ENCODE data around the gene ANO1. TPM values are rescaled to one million over a fixed set of nuclear protein-coding genes. Genes with fewer than 3 reads are reported as not detected.

The ANO1 gene
- total RNA-seq, 2 donors from 2014 or later, result 34.6 to 43.9 TPM

- TF ChIP-seq POLR2A (IDR thresholded peaks at IDR 0.05) (no peak), CTCF (IDR thresholded peaks at IDR 0.05) (no peak), POLR2AphosphoS5 (IDR thresholded peaks at IDR 0.05) (no peak)
- peaks cover 6% of the 10 kb centered on the region for H3K4me1 ChIP-seq (replicated peaks)
- no peaks in the 10 kb centered on the region for H3K9me3 ChIP-seq
- WGBS, result 95% methylated on average over 19 of the region's 19 CpGs
- H3K36me3 ChIP-seq, result no peaks in the 10 kb centered on the region
- DNase-seq (ENCODE audit: low spot score), result no peak
- H3K27ac ChIP-seq, result no peak overlapping the region
- intact Hi-C loops (cut with DNase I), result no loop called here
- no peaks in the 10 kb centered on the region for H3K27me3 ChIP-seq (replicated peaks; ENCODE audit: insufficient read depth)
- H3K4me3 ChIP-seq, result no peak overlapping the region
Measured at GRCh38 chr11:70131606-70132190, 53.6 kb downstream of the ANO1 start.

- TF ChIP-seq POLR2A (IDR thresholded peaks at IDR 0.05), result no peak
- TF ChIP-seq POLR2AphosphoS5 (IDR thresholded peaks at IDR 0.05), result no peak
- TF ChIP-seq CTCF (IDR thresholded peaks at IDR 0.05), result no peak
- Histone ChIP-seq H3K4me3 (no peak overlapping the region), H3K36me3 (no peaks in the 10 kb centered on the region), H3K9me3 (no peaks in the 10 kb centered on the region), H3K4me1 (replicated peaks) (peaks cover 6% of the 10 kb centered on the region), H3K27me3 (replicated peaks; ENCODE audit: insufficient read depth) (no peaks in the 10 kb centered on the region), H3K27ac (no peak overlapping the region)
- intact Hi-C loops (cut with DNase I), result no loop called here
- 95% methylated on average over 6 of the region's 6 CpGs for WGBS
- DNase-seq (ENCODE audit: low spot score), result no peak
Measured at GRCh38 chr11:70132641-70133040, 54.5 kb downstream of the ANO1 start.

- H3K9me3 ChIP-seq, result no peaks in the 10 kb centered on the region
- no peaks in the 10 kb centered on the region for H3K36me3 ChIP-seq
- 87% methylated on average over 16 of the region's 16 CpGs for WGBS
- H3K4me1 ChIP-seq (replicated peaks), result no peaks in the 10 kb centered on the region
- no peak overlapping the region for H3K27ac ChIP-seq
- intact Hi-C loops (cut with DNase I), result no loop called here
- no peak for DNase-seq (ENCODE audit: low spot score)
- H3K27me3 ChIP-seq (replicated peaks; ENCODE audit: insufficient read depth), result no peaks in the 10 kb centered on the region
- H3K4me3 ChIP-seq, result no peak overlapping the region
- no peak for TF ChIP-seq POLR2AphosphoS5 (IDR thresholded peaks at IDR 0.05)
- no peak for TF ChIP-seq POLR2A (IDR thresholded peaks at IDR 0.05)
- TF ChIP-seq CTCF (IDR thresholded peaks at IDR 0.05), result no peak
Measured at GRCh38 chr11:70133771-70134335, 55.7 kb downstream of the ANO1 start.

GRCh38 chr11:70134490-70134889, 56.4 kb downstream of the ANO1 start:
- intact Hi-C loops (cut with DNase I), result no loop called here
- no peaks in the 10 kb centered on the region for H3K27me3 ChIP-seq (replicated peaks; ENCODE audit: insufficient read depth)
- peak overlapping the region in 1 of 2 donors; percentile 45 for H3K27ac ChIP-seq
- no peaks in the 10 kb centered on the region for H3K9me3 ChIP-seq
- no peak for DNase-seq (ENCODE audit: low spot score)
- H3K4me1 ChIP-seq (replicated peaks), result no peaks in the 10 kb centered on the region
- H3K4me3 ChIP-seq, result no peak overlapping the region
- TF ChIP-seq POLR2A (IDR thresholded peaks at IDR 0.05) (no peak), POLR2AphosphoS5 (IDR thresholded peaks at IDR 0.05) (no peak), CTCF (IDR thresholded peaks at IDR 0.05) (no peak)
- WGBS, result 84% methylated on average over 14 of the region's 14 CpGs
- H3K36me3 ChIP-seq, result no peaks in the 10 kb centered on the region

GRCh38 chr11:70135142-70135541, 57.0 kb downstream of the ANO1 start:
- no peaks in the 10 kb centered on the region for H3K9me3 ChIP-seq
- no peaks in the 10 kb centered on the region for H3K27me3 ChIP-seq (replicated peaks; ENCODE audit: insufficient read depth)
- TF ChIP-seq POLR2A (IDR thresholded peaks at IDR 0.05) (no peak), POLR2AphosphoS5 (IDR thresholded peaks at IDR 0.05) (no peak), CTCF (IDR thresholded peaks at IDR 0.05) (no peak)
- no peak overlapping the region for H3K4me3 ChIP-seq
- no peaks in the 10 kb centered on the region for H3K36me3 ChIP-seq
- 60% methylated on average over 8 of the region's 8 CpGs for WGBS
- H3K27ac ChIP-seq, result peak overlapping the region; percentile 42 to 45
- intact Hi-C loops (cut with DNase I), result no loop called here
- DNase-seq (ENCODE audit: low spot score), result no peak
- no peaks in the 10 kb centered on the region for H3K4me1 ChIP-seq (replicated peaks)

Measured in prostate gland (tissue), 2 donors.